ENCODE measurements around the gene ELP5. TPM values are rescaled to one million over a fixed set of nuclear protein-coding genes. Genes with fewer than 3 reads are reported as not detected.

The ELP5 gene
- total RNA-seq, 1 donor = 21.7 TPM

- H2AFZ ChIP-seq (ENCODE audit: low read length) = no peak overlapping the region
- H3K27ac ChIP-seq (ENCODE audit: low read depth, low read length) = peak overlapping the region; percentile 94
- H3K36me3 ChIP-seq (ENCODE audit: insufficient read depth, low read length) = peaks cover 49% of the 10 kb centered on the region
- peak; percentile 53 for TF ChIP-seq CTCF (IDR thresholded peaks at IDR 0.05; ENCODE audit: extremely low read depth, low read depth, low read length)
- peak; percentile 92 for DNase-seq (ENCODE audit: insufficient read length, low spot score, missing footprints)
- peaks cover 49% of the 10 kb centered on the region for H3K79me2 ChIP-seq (ENCODE audit: insufficient read depth, low read length)
- peak overlapping the region; percentile 99 for H3K4me2 ChIP-seq (ENCODE audit: insufficient read depth, low read length)
- peaks cover 42% of the 10 kb centered on the region for H3K4me1 ChIP-seq (ENCODE audit: insufficient read depth, low read length)
- H3K27me3 ChIP-seq (ENCODE audit: insufficient read depth, low read length) = no peaks in the 10 kb centered on the region
- peaks cover 53% of the 10 kb centered on the region for H4K20me1 ChIP-seq (ENCODE audit: insufficient read depth, low read length)
- H3K4me3 ChIP-seq (ENCODE audit: insufficient read depth, low read length) = peak overlapping the region; percentile 97
- H3K9me3 ChIP-seq (ENCODE audit: low read depth, low read length) = no peaks in the 10 kb centered on the region
These were observed 31.3 kb upstream of the ELP5 start for GRCh38 chr17:7220593-7221277.

GRCh38 chr17:7221278-7222092, 30.5 kb upstream of the ELP5 start:
- no peak for DNase-seq (ENCODE audit: insufficient read length, low spot score, missing footprints)
- H3K4me1 ChIP-seq (ENCODE audit: insufficient read depth, low read length) = peaks cover 35% of the 10 kb centered on the region
- no peaks in the 10 kb centered on the region for H3K27me3 ChIP-seq (ENCODE audit: insufficient read depth, low read length)
- no peak for TF ChIP-seq CTCF (IDR thresholded peaks at IDR 0.05; ENCODE audit: extremely low read depth, low read depth, low read length)
- H3K4me3 ChIP-seq (ENCODE audit: insufficient read depth, low read length) = peak overlapping the region; percentile 97
- H2AFZ ChIP-seq (ENCODE audit: low read length) = no peak overlapping the region
- peaks cover 42% of the 10 kb centered on the region for H3K79me2 ChIP-seq (ENCODE audit: insufficient read depth, low read length)
- H3K9me3 ChIP-seq (ENCODE audit: low read depth, low read length) = no peaks in the 10 kb centered on the region
- peaks cover 50% of the 10 kb centered on the region for H3K36me3 ChIP-seq (ENCODE audit: insufficient read depth, low read length)
- H4K20me1 ChIP-seq (ENCODE audit: insufficient read depth, low read length) = peaks cover 46% of the 10 kb centered on the region
- H3K27ac ChIP-seq (ENCODE audit: low read depth, low read length) = peak overlapping the region; percentile 94
- H3K4me2 ChIP-seq (ENCODE audit: insufficient read depth, low read length) = peak overlapping the region; percentile 99

GRCh38 chr17:7222093-7222971, 29.7 kb upstream of the ELP5 start:
- Histone ChIP-seq H4K20me1 (ENCODE audit: insufficient read depth, low read length) (peaks cover 46% of the 10 kb centered on the region), H3K4me1 (ENCODE audit: insufficient read depth, low read length) (peaks cover 30% of the 10 kb centered on the region), H3K4me2 (ENCODE audit: insufficient read depth, low read length) (no peak overlapping the region), H2AFZ (ENCODE audit: low read length) (no peak overlapping the region), H3K9me3 (ENCODE audit: low read depth, low read length) (no peaks in the 10 kb centered on the region), H3K27me3 (ENCODE audit: insufficient read depth, low read length) (no peaks in the 10 kb centered on the region), H3K27ac (ENCODE audit: low read depth, low read length) (no peak overlapping the region), H3K4me3 (ENCODE audit: insufficient read depth, low read length) (no peak overlapping the region), H3K79me2 (ENCODE audit: insufficient read depth, low read length) (peaks cover 39% of the 10 kb centered on the region), H3K36me3 (ENCODE audit: insufficient read depth, low read length) (peaks cover 57% of the 10 kb centered on the region)
- TF ChIP-seq CTCF (IDR thresholded peaks at IDR 0.05; ENCODE audit: extremely low read depth, low read depth, low read length) = no peak
- DNase-seq (ENCODE audit: insufficient read length, low spot score, missing footprints) = no peak

Data from osteoblast (primary cell).